ENCODE measurements around the gene FNBP1L. TPM values are rescaled to one million over a fixed set of nuclear protein-coding genes. Genes with fewer than 3 reads are reported as not detected.

The FNBP1L gene
- polyA plus RNA-seq, 1 of the 3 experiments (the other 2 are of a cell fraction), result 16.5 TPM

DNA sequence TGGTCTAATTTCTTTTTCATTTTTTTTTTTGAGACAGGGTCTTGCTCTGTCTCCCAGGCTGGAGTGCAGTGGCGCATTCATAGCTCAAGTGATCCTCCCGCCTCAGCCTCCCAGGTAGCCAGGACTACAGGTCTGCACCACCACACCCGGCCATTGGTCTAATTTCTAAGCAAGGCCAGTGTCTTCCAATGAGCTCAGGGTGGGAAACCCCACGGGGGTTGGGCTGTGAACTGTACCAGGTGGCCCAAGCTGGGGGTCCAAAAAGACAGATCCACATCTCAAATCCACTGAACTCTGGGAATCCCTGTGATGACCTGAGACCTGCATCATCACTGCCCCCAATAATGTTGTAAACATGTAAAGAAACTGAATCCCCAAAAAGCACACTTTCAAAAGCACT is 154.2 kb downstream of the FNBP1L start:
- Histone ChIP-seq H4K20me1 (ENCODE audit: insufficient read depth) (peaks cover 95% of the 10 kb centered on the region), H3K4me2 (no peak overlapping the region), H3K36me3 (replicated peaks in 1 of 2; ENCODE audit: control insufficient read depth in 1 of 2, insufficient read depth in 2 of 2, low read length in 1 of 2) (peaks cover 0 to 21% of the 10 kb centered on the region in 2 experiments), H2AFZ (ENCODE audit: low read depth) (no peak overlapping the region), H3K27ac (ENCODE audit: low read depth in 2 of 2, low read length in 1 of 2) (no peak overlapping the region), H3K9me2 (no peaks in the 10 kb centered on the region), H3K4me1 (ENCODE audit: control insufficient read depth in 1 of 2, insufficient read depth in 2 of 2, low read depth in 1 of 2, low read length in 1 of 2) (peaks cover 33 to 59% of the 10 kb centered on the region in 2 experiments), H3K4me3 (ENCODE audit: low read depth in 2 of 2, low read length in 1 of 2) (no peak overlapping the region), H3K27me3 (ENCODE audit: insufficient read depth) (no peaks in the 10 kb centered on the region), H3F3A (replicated peaks; ENCODE audit: insufficient read depth) (peaks cover 30% of the 10 kb centered on the region), H3K9me3 (no peaks in the 10 kb centered on the region), H3K79me2 (ENCODE audit: insufficient read depth) (peaks cover 98% of the 10 kb centered on the region), H3K9ac (no peak overlapping the region)
- ChIA-PET CTCF (interaction anchor here (1.1 to 1.5 kb wide), 2 partner anchors 13 to 18 kb away, joined by 3 to 4 read pairs; no protein-coding TSS in a partner anchor), POLR2A (no interaction called here)
- TF ChIP-seq RCOR1 (IDR thresholded peaks at IDR 0.05; ENCODE audit: low read length), result no peak
- no peak for TF ChIP-seq MXI1 (IDR thresholded peaks at IDR 0.05; ENCODE audit: low read depth, low read length)
- no peak for TF ChIP-seq RXRA (IDR thresholded peaks at IDR 0.05; ENCODE audit: borderline replicate concordance, low read depth)
- no peak for TF ChIP-seq YY1 (IDR thresholded peaks at IDR 0.05; ENCODE audit: low read depth)
- TF ChIP-seq FOXM1 (IDR thresholded peaks at IDR 0.05; ENCODE audit: low read depth), result no peak
- TF ChIP-seq, protein P1, sequence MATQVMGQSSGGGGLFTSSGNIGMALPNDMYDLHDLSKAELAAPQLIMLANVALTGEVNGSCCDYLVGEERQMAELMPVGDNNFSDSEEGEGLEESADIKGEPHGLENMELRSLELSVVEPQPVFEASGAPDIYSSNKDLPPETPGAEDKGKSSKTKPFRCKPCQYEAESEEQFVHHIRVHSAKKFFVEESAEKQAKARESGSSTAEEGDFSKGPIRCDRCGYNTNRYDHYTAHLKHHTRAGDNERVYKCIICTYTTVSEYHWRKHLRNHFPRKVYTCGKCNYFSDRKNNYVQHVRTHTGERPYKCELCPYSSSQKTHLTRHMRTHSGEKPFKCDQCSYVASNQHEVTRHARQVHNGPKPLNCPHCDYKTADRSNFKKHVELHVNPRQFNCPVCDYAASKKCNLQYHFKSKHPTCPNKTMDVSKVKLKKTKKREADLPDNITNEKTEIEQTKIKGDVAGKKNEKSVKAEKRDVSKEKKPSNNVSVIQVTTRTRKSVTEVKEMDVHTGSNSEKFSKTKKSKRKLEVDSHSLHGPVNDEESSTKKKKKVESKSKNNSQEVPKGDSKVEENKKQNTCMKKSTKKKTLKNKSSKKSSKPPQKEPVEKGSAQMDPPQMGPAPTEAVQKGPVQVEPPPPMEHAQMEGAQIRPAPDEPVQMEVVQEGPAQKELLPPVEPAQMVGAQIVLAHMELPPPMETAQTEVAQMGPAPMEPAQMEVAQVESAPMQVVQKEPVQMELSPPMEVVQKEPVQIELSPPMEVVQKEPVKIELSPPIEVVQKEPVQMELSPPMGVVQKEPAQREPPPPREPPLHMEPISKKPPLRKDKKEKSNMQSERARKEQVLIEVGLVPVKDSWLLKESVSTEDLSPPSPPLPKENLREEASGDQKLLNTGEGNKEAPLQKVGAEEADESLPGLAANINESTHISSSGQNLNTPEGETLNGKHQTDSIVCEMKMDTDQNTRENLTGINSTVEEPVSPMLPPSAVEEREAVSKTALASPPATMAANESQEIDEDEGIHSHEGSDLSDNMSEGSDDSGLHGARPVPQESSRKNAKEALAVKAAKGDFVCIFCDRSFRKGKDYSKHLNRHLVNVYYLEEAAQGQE (IDR thresholded peaks at IDR 0.05; ENCODE audit: low read depth, low read length), result no peak
- no peak for TF ChIP-seq NRF1 (IDR thresholded peaks at IDR 0.05; ENCODE audit: low read depth, low read length)
- no peak for TF ChIP-seq POLR2AphosphoS5 (IDR thresholded peaks at IDR 0.05; ENCODE audit: low read depth, low read length)
- no peak for TF ChIP-seq GABPA (IDR thresholded peaks at IDR 0.05; ENCODE audit: low read depth)
- TF ChIP-seq, protein P2, sequence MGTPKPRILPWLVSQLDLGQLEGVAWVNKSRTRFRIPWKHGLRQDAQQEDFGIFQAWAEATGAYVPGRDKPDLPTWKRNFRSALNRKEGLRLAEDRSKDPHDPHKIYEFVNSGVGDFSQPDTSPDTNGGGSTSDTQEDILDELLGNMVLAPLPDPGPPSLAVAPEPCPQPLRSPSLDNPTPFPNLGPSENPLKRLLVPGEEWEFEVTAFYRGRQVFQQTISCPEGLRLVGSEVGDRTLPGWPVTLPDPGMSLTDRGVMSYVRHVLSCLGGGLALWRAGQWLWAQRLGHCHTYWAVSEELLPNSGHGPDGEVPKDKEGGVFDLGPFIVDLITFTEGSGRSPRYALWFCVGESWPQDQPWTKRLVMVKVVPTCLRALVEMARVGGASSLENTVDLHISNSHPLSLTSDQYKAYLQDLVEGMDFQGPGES (IDR thresholded peaks at IDR 0.05; ENCODE audit: low read depth, low read length), result no peak
- TF ChIP-seq, protein P3, sequence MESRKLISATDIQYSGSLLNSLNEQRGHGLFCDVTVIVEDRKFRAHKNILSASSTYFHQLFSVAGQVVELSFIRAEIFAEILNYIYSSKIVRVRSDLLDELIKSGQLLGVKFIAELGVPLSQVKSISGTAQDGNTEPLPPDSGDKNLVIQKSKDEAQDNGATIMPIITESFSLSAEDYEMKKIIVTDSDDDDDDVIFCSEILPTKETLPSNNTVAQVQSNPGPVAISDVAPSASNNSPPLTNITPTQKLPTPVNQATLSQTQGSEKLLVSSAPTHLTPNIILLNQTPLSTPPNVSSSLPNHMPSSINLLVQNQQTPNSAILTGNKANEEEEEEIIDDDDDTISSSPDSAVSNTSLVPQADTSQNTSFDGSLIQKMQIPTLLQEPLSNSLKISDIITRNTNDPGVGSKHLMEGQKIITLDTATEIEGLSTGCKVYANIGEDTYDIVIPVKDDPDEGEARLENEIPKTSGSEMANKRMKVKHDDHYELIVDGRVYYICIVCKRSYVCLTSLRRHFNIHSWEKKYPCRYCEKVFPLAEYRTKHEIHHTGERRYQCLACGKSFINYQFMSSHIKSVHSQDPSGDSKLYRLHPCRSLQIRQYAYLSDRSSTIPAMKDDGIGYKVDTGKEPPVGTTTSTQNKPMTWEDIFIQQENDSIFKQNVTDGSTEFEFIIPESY (IDR thresholded peaks at IDR 0.05; ENCODE audit: borderline replicate concordance, low read depth), result no peak
- no peak for TF ChIP-seq TCF12 (IDR thresholded peaks at IDR 0.05)
- TF ChIP-seq, protein P4, sequence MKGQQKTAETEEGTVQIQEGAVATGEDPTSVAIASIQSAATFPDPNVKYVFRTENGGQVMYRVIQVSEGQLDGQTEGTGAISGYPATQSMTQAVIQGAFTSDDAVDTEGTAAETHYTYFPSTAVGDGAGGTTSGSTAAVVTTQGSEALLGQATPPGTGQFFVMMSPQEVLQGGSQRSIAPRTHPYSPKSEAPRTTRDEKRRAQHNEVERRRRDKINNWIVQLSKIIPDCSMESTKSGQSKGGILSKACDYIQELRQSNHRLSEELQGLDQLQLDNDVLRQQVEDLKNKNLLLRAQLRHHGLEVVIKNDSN (IDR thresholded peaks at IDR 0.05; ENCODE audit: borderline replicate concordance, low read depth), result no peak
- no peak for TF ChIP-seq SIN3A (IDR thresholded peaks at IDR 0.05; ENCODE audit: borderline replicate concordance, low read depth, low read length)
- no peak for TF ChIP-seq SMC3 (IDR thresholded peaks at IDR 0.05; ENCODE audit: low read depth, low read length)
- no peak for TF ChIP-seq ELF1 (IDR thresholded peaks at IDR 0.05)
- TF ChIP-seq, protein P5, sequence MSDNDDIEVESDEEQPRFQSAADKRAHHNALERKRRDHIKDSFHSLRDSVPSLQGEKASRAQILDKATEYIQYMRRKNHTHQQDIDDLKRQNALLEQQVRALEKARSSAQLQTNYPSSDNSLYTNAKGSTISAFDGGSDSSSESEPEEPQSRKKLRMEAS (IDR thresholded peaks at IDR 0.05; ENCODE audit: low read depth), result no peak
- TF ChIP-seq CHD2 (IDR thresholded peaks at IDR 0.05; ENCODE audit: low read length, partially characterized antibody), result no peak
- TF ChIP-seq EP300 (IDR thresholded peaks at IDR 0.05; ENCODE audit: borderline replicate concordance in 1 of 2, low read depth in 1 of 2, low read length in 1 of 2), result no peak
- DNase-seq, result no peak
- 95% methylated on average over 4 of the region's 4 CpGs for WGBS (ENCODE audit: low lambda C conversion rate)

Data from SK-N-SH (cell line).